ENCODE results near the gene ACOX3. TPM values are rescaled to one million over a fixed set of nuclear protein-coding genes. Genes with fewer than 3 reads are reported as not detected.
"Not testable (repeated sequence)": the region's sequence is repeated elsewhere in the genome, so short reads cannot be mapped to it uniquely, and the experiment has no call there.

Gene ACOX3
- total RNA-seq, 2 experiments from 2014 or later, result 12.7 to 16.8 TPM

- H3K36me3 ChIP-seq (ENCODE audit: insufficient read depth, low read length); BruUV-seq (replicated peaks); H3K4me3 ChIP-seq (ENCODE audit: low read depth, low read length, poor library complexity, severe bottlenecking); H4K20me1 ChIP-seq (ENCODE audit: insufficient read depth, low read length); H2AFZ ChIP-seq (ENCODE audit: low read length); H3K27ac ChIP-seq (ENCODE audit: low read depth, low read length, poor library complexity, severe bottlenecking); H3K9me3 ChIP-seq (ENCODE audit: low read length); H3K9me2 ChIP-seq (ENCODE audit: insufficient read depth, low read length); DNase-seq (ENCODE audit: low spot score); H3K4me1 ChIP-seq (ENCODE audit: insufficient read depth, low read length, poor library complexity, severe bottlenecking); H3K79me2 ChIP-seq (ENCODE audit: insufficient read depth, low read depth, low read length); POLR2A ChIA-PET; H3K4me2 ChIP-seq (ENCODE audit: low read length): not testable (repeated sequence)
- intact Hi-C loops (cut with micrococcal nuclease; ENCODE audit: unreplicated experiment), result loop anchor here (1.0 kb wide), 2 partner anchors 140 to 165 kb away; no protein-coding TSS in a partner anchor
- TF ChIP-seq CTCF (conservative IDR thresholded peaks at IDR 0.05; ENCODE audit: low read length), result peak; percentile 59
- CTCF ChIA-PET (ENCODE audit: unreplicated experiment), result interaction anchor here (1.2 kb wide), 1 partner anchor 235 kb away, joined by 4 read pairs; no protein-coding TSS in a partner anchor
Observed at GRCh38 chr4:8406887-8407286, 33.6 kb downstream of the ACOX3 start.

- no peak overlapping the region for H3K4me2 ChIP-seq (ENCODE audit: low read length)
- H3K36me3 ChIP-seq (ENCODE audit: insufficient read depth, low read length), result peaks cover 6% of the 10 kb centered on the region; the same call in 1 of the 2 replicates
- no TSS peak for BruUV-seq (replicated peaks)
- H4K20me1 ChIP-seq (ENCODE audit: insufficient read depth, low read length), result no peaks in the 10 kb centered on the region
- no peaks in the 10 kb centered on the region for H3K79me2 ChIP-seq (ENCODE audit: insufficient read depth, low read depth, low read length)
- DNase-seq (ENCODE audit: low spot score), result no peak
- no peak overlapping the region for H3K27ac ChIP-seq (ENCODE audit: low read depth, low read length, poor library complexity, severe bottlenecking)
- ChIA-PET CTCF (ENCODE audit: unreplicated experiment) (no interaction called here), POLR2A (no interaction called here)
- H3K4me1 ChIP-seq (ENCODE audit: insufficient read depth, low read length, poor library complexity, severe bottlenecking), result no peaks in the 10 kb centered on the region
- intact Hi-C loops (cut with micrococcal nuclease; ENCODE audit: unreplicated experiment), result no loop called here
- H3K9me3 ChIP-seq (ENCODE audit: low read length), result no peaks in the 10 kb centered on the region
- no peak overlapping the region for H3K4me3 ChIP-seq (ENCODE audit: low read depth, low read length, poor library complexity, severe bottlenecking)
- no peak for TF ChIP-seq CTCF (conservative IDR thresholded peaks at IDR 0.05; ENCODE audit: low read length)
- TF ChIP-seq EZH2phosphoT487 (IDR thresholded peaks at IDR 0.05; ENCODE audit: borderline replicate concordance, low read depth, low read length), result no peak
- no peaks in the 10 kb centered on the region for H3K9me2 ChIP-seq (ENCODE audit: insufficient read depth, low read length)
- no peak overlapping the region for H2AFZ ChIP-seq (ENCODE audit: low read length)
Observed at GRCh38 chr4:8405516-8405875, 35.0 kb downstream of the ACOX3 start.

- no peak overlapping the region for H3K4me2 ChIP-seq (ENCODE audit: low read length)
- H3K79me2 ChIP-seq (ENCODE audit: insufficient read depth, low read depth, low read length), result no peaks in the 10 kb centered on the region
- intact Hi-C loops (cut with micrococcal nuclease; ENCODE audit: unreplicated experiment), result loop anchor here (5.0 kb wide), 1 partner anchor 83 kb away; no protein-coding TSS in a partner anchor
- H3K4me3 ChIP-seq (ENCODE audit: low read depth, low read length, poor library complexity, severe bottlenecking), result no peak overlapping the region
- H3K36me3 ChIP-seq (ENCODE audit: insufficient read depth, low read length), result peaks cover 6% of the 10 kb centered on the region; the same call in 1 of the 2 replicates
- H3K9me2 ChIP-seq (ENCODE audit: insufficient read depth, low read length), result no peaks in the 10 kb centered on the region
- H3K4me1 ChIP-seq (ENCODE audit: insufficient read depth, low read length, poor library complexity, severe bottlenecking), result no peaks in the 10 kb centered on the region
- no TSS peak for BruUV-seq (replicated peaks)
- H3K27ac ChIP-seq (ENCODE audit: low read depth, low read length, poor library complexity, severe bottlenecking), result no peak overlapping the region
- ChIA-PET CTCF (ENCODE audit: unreplicated experiment) (no interaction called here), POLR2A (no interaction called here)
- DNase-seq (ENCODE audit: low spot score), result no peak
- H3K9me3 ChIP-seq (ENCODE audit: low read length), result no peaks in the 10 kb centered on the region
- H4K20me1 ChIP-seq (ENCODE audit: insufficient read depth, low read length), result no peaks in the 10 kb centered on the region
- TF ChIP-seq CTCF (conservative IDR thresholded peaks at IDR 0.05; ENCODE audit: low read length) (no peak), EZH2phosphoT487 (IDR thresholded peaks at IDR 0.05; ENCODE audit: borderline replicate concordance, low read depth, low read length) (no peak)
- no peak overlapping the region for H2AFZ ChIP-seq (ENCODE audit: low read length)
Observed at GRCh38 chr4:8404791-8405515, 35.6 kb downstream of the ACOX3 start.

All from OCI-LY7 (cell line).